K562 (cell line): ENCODE measurements around the gene PRR35. TPM values are rescaled to one million over a fixed set of nuclear protein-coding genes. Genes with fewer than 3 reads are reported as not detected.
A peak's percentile ranks its signal among the peaks of the same experiment; 100 is the strongest.

ENCODE experiments used
- ARID2 ChIP-seq: fragments of 450-650 bp; IDR thresholded peaks from 2 replicates; pipeline ENCODE4 v1.6.1; 2017; ENCODE audit warnings: antibody characterized with exemption, mild to moderate bottlenecking
- BCOR ChIP-seq: fragments of 450-650 bp; IDR thresholded peaks from 2 replicates; pipeline ENCODE4 v1.6.1; 2016
- BRD9 ChIP-seq: fragments of 450-650 bp; IDR thresholded peaks from 2 replicates; pipeline ENCODE4 v1.6.1; 2018; ENCODE audit warnings: low read depth; ENCODE audit not compliant: partially characterized antibody
- ELF2 ChIP-seq: fragments of 250-450 bp; sonication (Bioruptor Pico); IDR thresholded peaks from 2 replicates; pipeline ENCODE4 v1.5.0; 2021; ENCODE audit warnings: mild to moderate bottlenecking
- ELF4 ChIP-seq: fragments of 450-650 bp; formaldehyde crosslinking; IDR thresholded peaks from 2 replicates; pipeline ENCODE4 v1.4.0; 2022; ENCODE audit warnings: missing genetic modification characterization
- ETV5 ChIP-seq: sonication (generic); formaldehyde crosslinking; IDR thresholded peaks from 2 replicates; pipeline ENCODE4 v1.4.0; 2020; ENCODE audit warnings: low read depth, mild to moderate bottlenecking, missing genetic modification reagents
- FOS ChIP-seq: IDR thresholded peaks from 3 replicates; pipeline ENCODE4 v1.6.1; 2011; ENCODE audit not compliant: insufficient read length; ENCODE audit errors: extremely low read depth
- GMEB1 ChIP-seq: fragments of 250-450 bp; sonication (Bioruptor Pico); IDR thresholded peaks from 2 replicates; pipeline ENCODE4 v1.4.0; 2020; ENCODE audit warnings: mild to moderate bottlenecking
- HMGN3 ChIP-seq: IDR thresholded peaks from 2 replicates; pipeline ENCODE4 v1.6.1; 2011; ENCODE audit warnings: borderline replicate concordance, low read depth, mild to moderate bottlenecking, mixed read lengths, low read length; ENCODE audit not compliant: insufficient read length; ENCODE audit errors: extremely low read depth
- KAT8 ChIP-seq: fragments of 450-650 bp; IDR thresholded peaks from 2 replicates; pipeline ENCODE4 v1.6.1; 2016; ENCODE audit warnings: low read depth, mild to moderate bottlenecking
- KLF1 ChIP-seq: fragments of 450-650 bp; IDR thresholded peaks from 2 replicates; pipeline ENCODE4 v1.6.1; 2016; ENCODE audit warnings: missing genetic modification characterization, missing compliant biosample characterization
- KLF13 ChIP-seq: fragments of 450-650 bp; IDR thresholded peaks from 2 replicates; pipeline ENCODE4 v1.6.1; 2016; ENCODE audit warnings: missing genetic modification characterization, low read depth, mild to moderate bottlenecking, missing compliant biosample characterization, moderate library complexity, borderline replicate concordance
- MTA2 ChIP-seq: fragments of 450-650 bp; IDR thresholded peaks from 2 replicates; pipeline ENCODE4 v1.6.1; 2016; ENCODE audit warnings: low read depth
- NBN ChIP-seq: fragments of 450-650 bp; IDR thresholded peaks from 2 replicates; pipeline ENCODE4 v1.6.1; 2016; ENCODE audit warnings: low read depth, mild to moderate bottlenecking
- PCBP1 ChIP-seq: fragments of 200-400 bp; formaldehyde crosslinking; IDR thresholded peaks from 2 replicates; pipeline ENCODE4 v1.6.1; 2018; ENCODE audit warnings: mild to moderate bottlenecking, low read depth, low read length; ENCODE audit not compliant: poor library complexity, severe bottlenecking
- PHB ChIP-seq: fragments of 250-450 bp; sonication (Bioruptor Pico); IDR thresholded peaks from 2 replicates; pipeline ENCODE4 v1.5.0; 2021
- POLR2B ChIP-seq: fragments of 450-650 bp; IDR thresholded peaks from 2 replicates; pipeline ENCODE4 v1.6.1; 2018; ENCODE audit warnings: low read depth; ENCODE audit not compliant: partially characterized antibody
- POLR2G ChIP-seq: fragments of 200-400 bp; formaldehyde crosslinking; IDR thresholded peaks from 2 replicates; pipeline ENCODE4 v1.6.1; 2017; ENCODE audit warnings: low read depth, mild to moderate bottlenecking, antibody characterized with exemption, low read length, moderate library complexity
- POLR3A ChIP-seq: IDR thresholded peaks from 2 replicates; pipeline ENCODE4 v1.6.1; 2011; ENCODE audit warnings: borderline replicate concordance, mild to moderate bottlenecking, moderate library complexity; ENCODE audit not compliant: insufficient read length, insufficient read depth; ENCODE audit errors: extremely low read depth
- PTBP1 ChIP-seq: fragments of 200-400 bp; formaldehyde crosslinking; IDR thresholded peaks from 2 replicates; pipeline ENCODE4 v1.6.1; 2017; ENCODE audit warnings: low read depth, low read length
- RAD51 ChIP-seq: fragments of 450-650 bp; IDR thresholded peaks from 2 replicates; pipeline ENCODE4 v1.7.1; 2016; ENCODE audit warnings: low read depth, mild to moderate bottlenecking, borderline replicate concordance
- RCOR1 ChIP-seq, 2 experiments: IDR thresholded peaks; 2 replicates each; pipeline ENCODE4 v1.6.1; 2012; ENCODE audit warnings: low read depth in 2 of 2, low read length in 2 of 2, borderline replicate concordance in 1 of 2, improper control_type of control experiment in 1 of 2
- RFX5 ChIP-seq: IDR thresholded peaks from 2 replicates; pipeline ENCODE4 v1.6.1; 2011; ENCODE audit warnings: low read depth, mild to moderate bottlenecking, improper control_type of control experiment, low read length
- RFX7 ChIP-seq: fragments of 250-450 bp; sonication (Bioruptor Pico); IDR thresholded peaks from 2 replicates; pipeline ENCODE4 v1.5.1; 2021; ENCODE audit warnings: mild to moderate bottlenecking
- SMARCA4 ChIP-seq: fragments of 450-650 bp; IDR thresholded peaks from 2 replicates; pipeline ENCODE4 v1.6.1; 2016
- SP1 ChIP-seq: sonication (generic); formaldehyde crosslinking; IDR thresholded peaks from 2 replicates; pipeline ENCODE4 v1.8.1; 2022; ENCODE audit warnings: mild to moderate bottlenecking, missing genetic modification reagents
- TAF15 ChIP-seq: fragments of 200-400 bp; formaldehyde crosslinking; IDR thresholded peaks from 2 replicates; pipeline ENCODE4 v1.6.1; 2017; ENCODE audit warnings: mild to moderate bottlenecking, low read depth, low read length, moderate library complexity
- ZBED1 ChIP-seq: IDR thresholded peaks from 2 replicates; pipeline ENCODE4 v1.6.1; 2014
- ZNF212 ChIP-seq: fragments of 450-650 bp; formaldehyde crosslinking; IDR thresholded peaks from 2 replicates; pipeline ENCODE4 v1.4.0; 2020; ENCODE audit warnings: mild to moderate bottlenecking
- ZNF224 ChIP-seq: sonication (generic); formaldehyde crosslinking; IDR thresholded peaks from 2 replicates; pipeline ENCODE4 v1.8.0; 2022; ENCODE audit warnings: mild to moderate bottlenecking, missing genetic modification reagents
- ZNF41 ChIP-seq: fragments of 250-450 bp; sonication (Bioruptor Pico); conservative IDR thresholded peaks from 2 replicates; pipeline ENCODE4 v1.4.0; 2020; ENCODE audit warnings: mild to moderate bottlenecking
- polyA plus RNA-seq, 8 experiments: library from polyadenylated mRNA; depleted of rRNA in 4 of 8; stranded (reverse) in 5 of 8; unstranded in 3 of 8; fragments of >200 nt; fragmentation: Nextera tagmentation in 2 of 8; fragmentation: Illumina TruSeq in 1 of 8; extraction: Ambion mirVana in 2 of 8; extraction: Trizol in 1 of 8; gene quantifications; 2 replicates each; pipeline versions ENCODE4 v1.2.1 to v1.2.3, GENCODE V29; 2011 to 2014; ENCODE audit warnings: inconsistent platforms in 1 of 8, missing spikeins in 1 of 8
- total RNA-seq, 7 experiments: library from RNA; depleted of rRNA in 6 of 7; stranded (reverse); fragments of >200 nt in 6 of 7; fragmentation: Illumina TruSeq in 2 of 7; extraction: Trizol in 2 of 7; gene quantifications; 2 replicates each; pipeline versions ENCODE4 v1.2.1 to v1.2.3, GENCODE V29; 2011 to 2021; ENCODE audit warnings: low replicate concordance in 1 of 7
- TF ChIP-seq, protein P1 (sequence below): fragments of 450-650 bp; conservative IDR thresholded peaks from 2 replicates; pipeline ENCODE4 v1.6.1; 2016; ENCODE audit warnings: missing genetic modification characterization, low read depth, mild to moderate bottlenecking, missing compliant biosample characterization, moderate library complexity

Gene PRR35
- total and polyA plus RNA-seq, 9 of the 15 experiments (the other 6 are each of a cell fraction or from before 2014, with no cell fraction given): 0.17 to 0.45 (median 0.21) TPM; not detected in 5

GRCh38 chr16:589658-590187 is 29.5 kb downstream of the PRR35 start, which contains the start of gene RAB40C (continued):
- no peak for TF ChIP-seq TAF15
- TF ChIP-seq, protein P1, sequence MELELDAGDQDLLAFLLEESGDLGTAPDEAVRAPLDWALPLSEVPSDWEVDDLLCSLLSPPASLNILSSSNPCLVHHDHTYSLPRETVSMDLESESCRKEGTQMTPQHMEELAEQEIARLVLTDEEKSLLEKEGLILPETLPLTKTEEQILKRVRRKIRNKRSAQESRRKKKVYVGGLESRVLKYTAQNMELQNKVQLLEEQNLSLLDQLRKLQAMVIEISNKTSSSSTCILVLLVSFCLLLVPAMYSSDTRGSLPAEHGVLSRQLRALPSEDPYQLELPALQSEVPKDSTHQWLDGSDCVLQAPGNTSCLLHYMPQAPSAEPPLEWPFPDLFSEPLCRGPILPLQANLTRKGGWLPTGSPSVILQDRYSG: no peak
- TF ChIP-seq BCOR: no peak
- no peak for TF ChIP-seq ZNF41 (CRISPR knock-in tag)
- TF ChIP-seq ZNF212 (CRISPR knock-in tag): no peak
- TF ChIP-seq HMGN3: no peak
- TF ChIP-seq ZNF224 (CRISPR knock-in tag): no peak
- TF ChIP-seq RAD51: no peak
- no peak for TF ChIP-seq PCBP1
- TF ChIP-seq SMARCA4: no peak
- no peak for TF ChIP-seq ZBED1
- TF ChIP-seq KAT8: no peak
- peak; percentile 93 for TF ChIP-seq FOS
- TF ChIP-seq POLR3A: no peak
- TF ChIP-seq BRD9: no peak
- no peak for TF ChIP-seq PTBP1
- no peak for TF ChIP-seq NBN
- TF ChIP-seq KLF13 (tag): no peak
- TF ChIP-seq POLR2G: no peak
- TF ChIP-seq POLR2B: peak; percentile 19
- TF ChIP-seq MTA2: no peak
- no peak for TF ChIP-seq PHB (CRISPR knock-in tag)
- peak; percentile 75; the same call in 1 of the 2 replicates for TF ChIP-seq RFX5
- TF ChIP-seq GMEB1 (CRISPR knock-in tag): peak; percentile 44; the same call in 1 of the 2 replicates
- no peak for TF ChIP-seq ETV5
- TF ChIP-seq RCOR1 (IDR thresholded peaks at IDR 0.05; ENCODE audit: borderline replicate concordance in 1 of 2, low read depth in 2 of 2, low read length in 2 of 2): no peak
- no peak for TF ChIP-seq KLF1
- TF ChIP-seq ELF4 (CRISPR knock-in tag): peak; percentile 43; the same call in 1 of the 2 replicates
- TF ChIP-seq ELF2 (CRISPR knock-in tag): no peak
- TF ChIP-seq RFX7 (CRISPR knock-in tag): no peak
- peak; percentile 87 for TF ChIP-seq SP1 (CRISPR knock-in tag)
- no peak for TF ChIP-seq ARID2
